ENCODE measurements around the gene TFF2. TPM values are rescaled to one million over a fixed set of nuclear protein-coding genes. Genes with fewer than 3 reads are reported as not detected.

The TFF2 gene
- total RNA-seq, 1 experiment from 2014 or later = not detected

- H3K4me1 ChIP-seq = no peaks in the 10 kb centered on the region
- H3K36me3 ChIP-seq = no peaks in the 10 kb centered on the region
- no peak for DNase-seq
- no peaks in the 10 kb centered on the region for H3K9me3 ChIP-seq (replicated peaks)
- H3K27me3 ChIP-seq = 0 out of 2 replicates have a peak, but pooled peaks cover 3% of the 10 kb centered on the region
- no peak overlapping the region for H3K27ac ChIP-seq
- H3K4me3 ChIP-seq = no peak overlapping the region
Measured at GRCh38 chr21:42296501-42296900, 54.3 kb downstream of the TFF2 start.

Other genes with a start within 250 kb of the TFF2 start
- 0.03 and 0.04 TPM in 2 replicates for gene ABCG1, start 131.9 kb downstream of the TFF2 start, total RNA-seq (2014; rRNA removed; shearing (Covaris generic))
- gene TFF3, start 35.6 kb downstream of the TFF2 start, total RNA-seq (2014; rRNA removed; shearing (Covaris generic)) = 48.5 and 52.7 TPM in 2 replicates
- gene TFF1, start 15.5 kb upstream of the TFF2 start, total RNA-seq (2014; rRNA removed; shearing (Covaris generic)) = not detected in 2 replicates
- gene TMPRSS3, start 45.1 kb upstream of the TFF2 start, total RNA-seq (2014; rRNA removed; shearing (Covaris generic)) = not detected in 2 replicates
- gene UBASH3A, start 52.9 kb upstream of the TFF2 start, total RNA-seq (2014; rRNA removed; shearing (Covaris generic)) = not detected in 2 replicates
- not detected in 2 replicates for gene RSPH1, start 145.2 kb upstream of the TFF2 start, total RNA-seq (2014; rRNA removed; shearing (Covaris generic))
- not detected in 2 replicates for gene SLC37A1, start 162.9 kb upstream of the TFF2 start, total RNA-seq (2014; rRNA removed; shearing (Covaris generic))

Measured in SJCRH30 (cell line).